GM21367 (cell line): ENCODE data around the gene HLTF.
"Not testable (repeated sequence)": the region's sequence is repeated elsewhere in the genome, so short reads cannot be mapped to it uniquely, and the experiment has no call there.

Source experiments
- ATAC-seq: cut with Tn5 transposase; IDR thresholded peaks from one replicate; pipeline ENCODE4 v1.9.1; 2021; ENCODE audit not compliant: unreplicated experiment

Gene HLTF

DNA sequence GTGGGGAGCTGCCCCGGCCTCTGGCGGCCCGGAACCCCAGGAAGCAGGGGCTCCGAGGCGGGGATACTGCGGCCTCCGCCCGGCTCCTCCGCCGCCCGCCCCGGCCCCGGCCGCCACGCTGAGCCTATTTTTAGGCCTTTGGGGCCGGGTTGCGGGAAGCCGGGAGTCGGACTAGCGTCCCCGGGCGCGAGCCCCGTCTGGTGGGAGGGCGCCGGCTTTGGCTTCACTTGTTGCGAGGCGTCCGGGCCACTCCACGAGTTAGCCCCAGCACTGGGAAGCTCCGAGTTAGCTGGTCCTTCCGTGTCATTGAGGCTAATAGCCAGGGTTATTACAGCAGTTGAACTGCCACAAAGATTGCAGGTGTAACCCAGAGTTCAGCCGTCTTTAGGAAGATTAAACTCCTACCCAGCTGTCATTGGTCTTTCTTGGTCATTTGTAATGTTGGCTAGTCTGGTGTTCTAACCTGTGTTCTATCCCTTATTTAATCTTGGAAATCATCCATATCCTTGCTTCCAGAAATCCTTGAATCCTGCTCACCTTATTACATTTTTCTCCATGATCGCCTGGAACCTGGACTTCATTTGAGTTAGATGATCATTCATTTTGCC lies 94.2 kb downstream of the HLTF start:
- ATAC-seq: peak; percentile 27

DNA sequence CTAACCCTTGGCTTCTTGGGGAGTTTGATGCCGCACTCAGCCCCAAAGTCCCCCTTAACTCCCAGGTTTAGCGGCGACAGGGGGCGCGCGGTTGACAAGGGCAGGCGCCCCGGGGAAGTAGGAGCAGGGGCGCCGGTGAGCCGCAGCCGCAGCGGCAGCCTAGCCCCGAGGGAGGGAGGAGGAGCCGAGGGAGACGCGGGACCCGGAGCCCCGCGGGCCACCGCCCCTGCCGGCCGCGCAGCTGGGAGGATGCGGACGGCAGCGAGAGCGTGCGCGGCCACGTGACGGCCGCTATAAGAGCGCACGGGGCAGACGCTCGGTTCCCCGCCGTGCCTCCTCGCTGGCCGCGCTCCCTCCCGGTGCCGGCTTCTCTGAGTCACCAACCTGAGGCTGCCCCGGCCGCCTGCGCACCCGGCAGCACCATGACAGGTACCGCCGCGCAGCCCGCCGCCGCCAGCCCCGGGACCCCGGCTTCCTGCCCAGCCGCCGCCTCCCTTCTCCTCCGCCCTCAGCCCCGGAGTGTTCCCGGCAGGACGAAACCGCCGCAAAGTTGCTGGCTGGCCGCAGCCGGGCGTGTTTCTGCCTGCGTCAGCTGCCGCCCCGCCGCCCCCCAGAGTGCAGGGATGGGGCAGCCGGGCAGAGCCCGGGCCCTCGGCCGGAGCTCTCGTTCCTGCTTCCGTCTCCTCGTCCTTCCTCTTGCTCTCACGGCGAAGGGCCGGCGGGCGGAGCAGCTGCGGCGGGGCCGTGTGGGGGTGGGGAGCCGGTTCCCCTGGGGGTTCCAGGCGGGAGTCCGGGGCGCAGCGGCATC lies 94.9 kb downstream of the HLTF start, which contains the start of gene GYG1:
Gene GYG1, plus strand, starts transcription at position 322 of the 808 bp plus-strand sequence. Its CDS starts 101 bp downstream, at position 423.
- peak; percentile 82 for ATAC-seq

DNA sequence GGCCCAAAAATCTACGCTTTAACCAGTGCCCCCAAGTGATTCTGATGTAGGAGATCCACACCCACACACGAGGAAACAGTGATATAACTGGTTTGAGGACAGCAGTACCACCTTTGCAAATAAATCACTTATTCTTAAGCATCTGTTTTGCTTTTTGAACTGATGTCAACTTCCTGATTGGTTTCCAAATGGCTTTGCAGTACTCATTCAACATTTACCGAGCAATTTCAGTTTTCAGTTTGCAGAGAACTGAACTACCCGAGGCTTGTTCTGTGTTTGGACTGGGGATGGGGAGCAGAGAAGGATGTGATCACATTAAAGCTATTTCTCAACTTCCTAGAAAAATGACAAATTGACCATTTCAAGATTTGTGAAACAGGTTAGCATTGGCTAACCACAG lies 96.1 kb downstream of the HLTF start:
- peak; percentile 23 for ATAC-seq

DNA sequence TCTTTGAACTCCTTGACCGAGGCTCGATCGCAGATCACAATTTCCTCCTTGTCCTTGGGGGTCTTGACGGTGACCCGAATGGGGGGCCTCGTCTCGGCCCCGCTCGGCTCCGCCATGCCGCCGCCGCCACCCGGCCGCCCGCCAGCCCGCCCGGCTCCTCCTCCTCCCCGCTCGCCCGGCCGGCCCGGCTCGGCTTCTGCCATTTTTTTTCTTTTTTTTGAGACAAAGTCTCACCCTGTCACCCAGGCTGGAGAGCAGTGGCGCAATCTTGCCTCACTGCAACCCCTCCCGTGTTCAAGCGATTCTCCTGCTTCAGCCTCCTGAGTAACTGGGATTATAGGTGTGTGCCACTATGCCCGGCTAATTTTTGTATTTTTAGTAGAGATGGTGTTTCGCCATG lies 98.8 kb downstream of the HLTF start:
- ATAC-seq: not testable (repeated sequence)

DNA sequence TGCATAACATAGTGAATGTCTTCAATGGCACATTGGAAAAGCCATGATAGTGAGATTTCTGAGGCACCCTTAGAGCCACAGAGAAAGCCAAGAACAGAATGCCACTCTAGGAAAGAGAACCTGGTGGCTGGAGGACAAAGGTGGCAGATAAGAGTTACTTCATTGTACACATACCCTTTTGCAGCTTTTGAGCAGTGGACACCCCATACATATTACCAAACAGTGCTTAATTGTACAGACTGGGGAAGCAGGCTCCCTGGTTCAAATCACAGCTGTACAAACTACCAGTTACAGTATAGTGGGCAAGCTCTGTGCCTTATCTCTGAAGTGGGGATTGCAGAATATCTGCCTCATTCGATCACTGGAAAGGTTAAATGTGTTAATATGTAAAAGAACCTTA lies 105.1 kb downstream of the HLTF start:
- no peak for ATAC-seq
